ENCODE results near the gene GCGR.

DNA sequence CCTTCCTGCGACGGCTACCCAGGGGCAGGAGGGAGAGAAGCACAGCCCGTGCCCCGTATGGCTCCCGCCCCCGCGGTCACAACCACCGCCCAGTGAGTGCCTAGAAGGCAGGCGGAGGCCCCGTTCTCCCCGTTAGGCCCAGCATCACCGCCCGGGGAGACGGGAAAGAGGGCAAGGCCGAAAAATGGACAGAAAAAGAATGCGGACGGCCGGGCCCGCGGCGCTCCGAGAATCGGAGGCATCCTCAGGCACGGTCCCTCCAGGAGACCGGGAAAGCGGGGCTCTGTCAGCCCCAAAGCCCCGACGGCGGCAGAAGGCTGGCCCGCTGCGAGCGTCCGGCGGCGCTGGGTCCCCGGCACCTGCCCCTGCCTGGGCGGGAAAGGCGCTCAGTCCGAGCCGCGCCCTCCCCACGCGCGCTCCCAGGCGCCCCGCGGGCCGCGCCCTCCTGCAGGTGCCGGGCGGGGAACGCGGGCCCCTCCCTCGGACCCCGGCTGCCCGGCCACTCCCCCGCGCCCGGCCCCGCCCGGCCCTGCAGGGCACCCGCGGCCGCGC lies 28.7 kb downstream of the GCGR start:
- TF ChIP-seq, protein P1, sequence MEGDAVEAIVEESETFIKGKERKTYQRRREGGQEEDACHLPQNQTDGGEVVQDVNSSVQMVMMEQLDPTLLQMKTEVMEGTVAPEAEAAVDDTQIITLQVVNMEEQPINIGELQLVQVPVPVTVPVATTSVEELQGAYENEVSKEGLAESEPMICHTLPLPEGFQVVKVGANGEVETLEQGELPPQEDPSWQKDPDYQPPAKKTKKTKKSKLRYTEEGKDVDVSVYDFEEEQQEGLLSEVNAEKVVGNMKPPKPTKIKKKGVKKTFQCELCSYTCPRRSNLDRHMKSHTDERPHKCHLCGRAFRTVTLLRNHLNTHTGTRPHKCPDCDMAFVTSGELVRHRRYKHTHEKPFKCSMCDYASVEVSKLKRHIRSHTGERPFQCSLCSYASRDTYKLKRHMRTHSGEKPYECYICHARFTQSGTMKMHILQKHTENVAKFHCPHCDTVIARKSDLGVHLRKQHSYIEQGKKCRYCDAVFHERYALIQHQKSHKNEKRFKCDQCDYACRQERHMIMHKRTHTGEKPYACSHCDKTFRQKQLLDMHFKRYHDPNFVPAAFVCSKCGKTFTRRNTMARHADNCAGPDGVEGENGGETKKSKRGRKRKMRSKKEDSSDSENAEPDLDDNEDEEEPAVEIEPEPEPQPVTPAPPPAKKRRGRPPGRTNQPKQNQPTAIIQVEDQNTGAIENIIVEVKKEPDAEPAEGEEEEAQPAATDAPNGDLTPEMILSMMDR (IDR thresholded peaks at IDR 0.05), result no peak
- TF ChIP-seq EZH2 (IDR thresholded peaks at IDR 0.05; ENCODE audit: borderline replicate concordance, insufficient read depth, low read depth, low read length, poor library complexity, severe bottlenecking), result no peak

Measured in B cell (primary cell).